Effector memory CD8-positive, alpha-beta T cell (primary cell): ENCODE results near the gene SPTB.

Experiments
- ATAC-seq: fragments of 150-1000 bp; cut with Tn5 transposase; replicated peaks from 2 replicates; pipeline ENCODE4 v1.10.0; 2021; ENCODE audit warnings: mild to moderate bottlenecking, moderate library complexity
- DNase-seq, 3 experiments: peaks; one replicate each; pipeline ENCODE4 v3.0.0; 2021
- H3K27ac Mint-ChIP-seq, 2 donors: one replicate each; pipeline ENCODE4 v1.8.0; 2022; ENCODE audit warnings: mild to moderate bottlenecking in 2 of 2, mixed read lengths in 2 of 2, moderate library complexity in 2 of 2
- H3K27me3 Mint-ChIP-seq, 2 donors: one replicate each; pipeline ENCODE4 v1.8.0; 2022; ENCODE audit warnings: mixed read lengths in 2 of 2
- H3K36me3 Mint-ChIP-seq: one replicate; pipeline ENCODE4 v1.8.0; 2022; ENCODE audit warnings: mild to moderate bottlenecking, moderate library complexity, mixed read lengths; ENCODE audit not compliant: insufficient read depth
- H3K4me1 Mint-ChIP-seq, 2 donors: one replicate each; pipeline ENCODE4 v1.8.0; 2022; ENCODE audit warnings: low read depth in 2 of 2, mixed read lengths in 2 of 2
- H3K4me3 Mint-ChIP-seq, 2 donors: one replicate each; pipeline ENCODE4 v1.8.0; 2022; ENCODE audit warnings: mild to moderate bottlenecking in 2 of 2, mixed read lengths in 2 of 2, moderate library complexity in 2 of 2
- H3K9me3 Mint-ChIP-seq, 2 donors: one replicate each; pipeline ENCODE4 v1.8.0; 2022; ENCODE audit warnings: mixed read lengths in 2 of 2

Gene SPTB

GRCh38 chr14:64746298-64747250, 133.1 kb downstream of the SPTB start:
- no peak for DNase-seq
- peak overlapping the region; percentile 82 to 92 for H3K27ac Mint-ChIP-seq
- peaks cover 0 to 3% of the 10 kb centered on the region in 2 donors for H3K9me3 Mint-ChIP-seq
- H3K27me3 Mint-ChIP-seq = no peaks in the 10 kb centered on the region
- H3K36me3 Mint-ChIP-seq = peaks cover 39% of the 10 kb centered on the region
- peak overlapping the region in 1 of 2 donors; percentile 19 for H3K4me3 Mint-ChIP-seq
- no peak for ATAC-seq
- peaks cover 21 to 36% of the 10 kb centered on the region in 2 donors for H3K4me1 Mint-ChIP-seq

GRCh38 chr14:64745511-64746091, 134.1 kb downstream of the SPTB start:
- H3K36me3 Mint-ChIP-seq = peaks cover 43% of the 10 kb centered on the region
- ATAC-seq (no peak), DNase-seq (no peak)
- peak overlapping the region; percentile 82 to 92 for H3K27ac Mint-ChIP-seq
- peaks cover 0 to 3% of the 10 kb centered on the region in 2 donors for H3K9me3 Mint-ChIP-seq
- peak overlapping the region in 1 of 2 donors; percentile 41 for H3K4me3 Mint-ChIP-seq
- no peaks in the 10 kb centered on the region for H3K27me3 Mint-ChIP-seq
- peaks cover 26 to 38% of the 10 kb centered on the region in 2 donors for H3K4me1 Mint-ChIP-seq

- peaks cover 0 to 3% of the 10 kb centered on the region in 2 donors for H3K9me3 Mint-ChIP-seq
- no peak overlapping the region for H3K27ac Mint-ChIP-seq
Observed at GRCh38 chr14:64743061-64743460, 136.6 kb downstream of the SPTB start.

GRCh38 chr14:64741961-64742360, 137.7 kb downstream of the SPTB start:
- DNase-seq = no peak
- Mint-ChIP-seq H3K27me3 (no peaks in the 10 kb centered on the region), H3K36me3 (peaks cover 55% of the 10 kb centered on the region), H3K4me1 (peaks cover 26 to 33% of the 10 kb centered on the region in 2 donors), H3K27ac (peak overlapping the region; percentile 35 to 51), H3K4me3 (no peak overlapping the region), H3K9me3 (peaks cover 0 to 3% of the 10 kb centered on the region in 2 donors)
- no peak for ATAC-seq

More at GRCh38 chr14:64743061-64743460, 136.6 kb downstream of the SPTB start:
- DNase-seq (no peak), ATAC-seq (no peak)
- H3K4me3 Mint-ChIP-seq = no peak overlapping the region
- peaks cover 55% of the 10 kb centered on the region for H3K36me3 Mint-ChIP-seq
- H3K4me1 Mint-ChIP-seq = peaks cover 26 to 41% of the 10 kb centered on the region in 2 donors
- H3K27me3 Mint-ChIP-seq = no peaks in the 10 kb centered on the region

- no peak for DNase-seq
Observed at GRCh38 chr14:64741200-64741599, 138.5 kb downstream of the SPTB start.

GRCh38 chr14:64738281-64738804, 141.4 kb downstream of the SPTB start:
- Mint-ChIP-seq H3K36me3 (peaks cover 42% of the 10 kb centered on the region), H3K9me3 (no peaks in the 10 kb centered on the region), H3K27ac (peak overlapping the region in 1 of 2 donors; percentile 57), H3K4me3 (no peak overlapping the region), H3K4me1 (peaks cover 24 to 29% of the 10 kb centered on the region in 2 donors), H3K27me3 (no peaks in the 10 kb centered on the region)
- ATAC-seq (no peak), DNase-seq (no peak)

More at GRCh38 chr14:64741200-64741599, 138.5 kb downstream of the SPTB start:
- H3K36me3 Mint-ChIP-seq = peaks cover 55% of the 10 kb centered on the region
- H3K9me3 Mint-ChIP-seq = peaks cover 0 to 3% of the 10 kb centered on the region in 2 donors
- H3K27me3 Mint-ChIP-seq = no peaks in the 10 kb centered on the region
- H3K4me1 Mint-ChIP-seq = peaks cover 20 to 26% of the 10 kb centered on the region in 2 donors
- no peak overlapping the region for H3K4me3 Mint-ChIP-seq
- peak overlapping the region in 1 of 2 donors; percentile 73 for H3K27ac Mint-ChIP-seq
- ATAC-seq = no peak

- peaks cover 45% of the 10 kb centered on the region for H3K36me3 Mint-ChIP-seq
- no peak overlapping the region for H3K4me3 Mint-ChIP-seq
- peaks cover 24 to 33% of the 10 kb centered on the region in 2 donors for H3K4me1 Mint-ChIP-seq
- H3K27me3 Mint-ChIP-seq = no peaks in the 10 kb centered on the region
- H3K9me3 Mint-ChIP-seq = no peaks in the 10 kb centered on the region
- ATAC-seq = no peak
- peak overlapping the region in 1 of 2 donors; percentile 70 for H3K27ac Mint-ChIP-seq
- no peak for DNase-seq
Observed at GRCh38 chr14:64737391-64738280, 142.1 kb downstream of the SPTB start.

- Mint-ChIP-seq H3K27me3 (no peaks in the 10 kb centered on the region), H3K9me3 (no peaks in the 10 kb centered on the region), H3K27ac (peak overlapping the region in 1 of 2 donors; percentile 97), H3K4me3 (no peak overlapping the region), H3K4me1 (peaks cover 26 to 33% of the 10 kb centered on the region in 2 donors), H3K36me3 (peaks cover 42% of the 10 kb centered on the region)
- DNase-seq = no peak
- no peak for ATAC-seq
Observed at GRCh38 chr14:64736271-64737169, 143.2 kb downstream of the SPTB start.

GRCh38 chr14:64734990-64735389, 144.7 kb downstream of the SPTB start:
- Mint-ChIP-seq H3K4me3 (peak overlapping the region; percentile 58 to 67), H3K4me1 (peaks cover 28 to 33% of the 10 kb centered on the region in 2 donors), H3K9me3 (no peaks in the 10 kb centered on the region), H3K27me3 (no peaks in the 10 kb centered on the region), H3K36me3 (peaks cover 34% of the 10 kb centered on the region), H3K27ac (peak overlapping the region; percentile 94 to 97)
- DNase-seq (no peak), ATAC-seq (peak; percentile 76)

GRCh38 chr14:64733899-64734298, 145.8 kb downstream of the SPTB start:
- Mint-ChIP-seq H3K27me3 (no peaks in the 10 kb centered on the region), H3K4me1 (peaks cover 38 to 41% of the 10 kb centered on the region in 2 donors), H3K4me3 (peak overlapping the region; percentile 1 to 46), H3K36me3 (peaks cover 34% of the 10 kb centered on the region), H3K9me3 (no peaks in the 10 kb centered on the region), H3K27ac (peak overlapping the region; percentile 94 to 97)
- DNase-seq (no peak), ATAC-seq (peak; percentile 77)

- DNase-seq (no peak), ATAC-seq (no peak)
- H3K27me3 Mint-ChIP-seq = no peaks in the 10 kb centered on the region
- peak overlapping the region; percentile 1 to 46 for H3K4me3 Mint-ChIP-seq
- H3K9me3 Mint-ChIP-seq = no peaks in the 10 kb centered on the region
- H3K4me1 Mint-ChIP-seq = peaks cover 38 to 47% of the 10 kb centered on the region in 2 donors
- peaks cover 40% of the 10 kb centered on the region for H3K36me3 Mint-ChIP-seq
- peak overlapping the region; percentile 94 to 97 for H3K27ac Mint-ChIP-seq
Observed at GRCh38 chr14:64733321-64733720, 146.4 kb downstream of the SPTB start.
